ENCODE measurements around the gene TULP4.

- TF ChIP-seq CTBP1 (IDR thresholded peaks at IDR 0.05; ENCODE audit: borderline replicate concordance) (no peak), SP1 (IDR thresholded peaks at IDR 0.05) (no peak), SUZ12 (IDR thresholded peaks at IDR 0.05) (no peak), ELF4 (IDR thresholded peaks at IDR 0.05) (no peak), NFRKB (IDR thresholded peaks at IDR 0.05) (no peak), FOXA1 (IDR thresholded peaks at IDR 0.05) (no peak), FOXM1 (IDR thresholded peaks at IDR 0.05; ENCODE audit: borderline replicate concordance) (no peak), ARNT (IDR thresholded peaks at IDR 0.05) (no peak), ZNF384 (IDR thresholded peaks at IDR 0.05) (no peak), HDGF (IDR thresholded peaks at IDR 0.05; ENCODE audit: borderline replicate concordance) (no peak)
These were observed 233.0 kb downstream of the TULP4 start for GRCh38 chr6:158545043-158545966.
